Measurements from ENCODE around the gene PAF1.

GRCh38 chr19:39405958-39406655, 15.2 kb upstream of the PAF1 start:
- TF ChIP-seq NR2F2 (IDR thresholded peaks at IDR 0.05) (no peak), RXRA (IDR thresholded peaks at IDR 0.05) (no peak), TAF1 (conservative IDR thresholded peaks at IDR 0.05) (no peak), HNF4G (IDR thresholded peaks at IDR 0.05) (no peak), CTCF (IDR thresholded peaks at IDR 0.05; ENCODE audit: low read depth, low read length, missing input control) (no peak), MAX (IDR thresholded peaks at IDR 0.05) (no peak), RAD21 (IDR thresholded peaks at IDR 0.05) (no peak), ZBTB33 (IDR thresholded peaks at IDR 0.05) (no peak), FOXA1 (IDR thresholded peaks at IDR 0.05) (no peak), JUND (IDR thresholded peaks at IDR 0.05) (no peak), SP1 (IDR thresholded peaks at IDR 0.05) (no peak), EGR1 (IDR thresholded peaks at IDR 0.05; ENCODE audit: low read depth in 2 of 2) (peak in 1 of 2 donors; percentile 24), REST (IDR thresholded peaks at IDR 0.05) (no peak), YY1 (IDR thresholded peaks at IDR 0.05) (no peak)

Data from liver (tissue), 3 donors.